Testis (tissue), 3 donors: ENCODE measurements around the gene PSAPL1. TPM values are rescaled to one million over a fixed set of nuclear protein-coding genes. Genes with fewer than 3 reads are reported as not detected.

Source experiments
- DNase-seq: peaks from one replicate; pipeline ENCODE4 v3.0.0-alpha.2; 2019
- H3K27ac ChIP-seq, 2 donors: fragments of 200-600 bp; sonication (generic); one replicate each; pipeline ENCODE4 v1.5.1; 2019
- H3K27me3 ChIP-seq: fragments of 200-600 bp; sonication (generic); one replicate; pipeline ENCODE4 v1.5.1; 2019
- H3K36me3 ChIP-seq: fragments of 200-600 bp; sonication (generic); one replicate; pipeline ENCODE4 v1.5.1; 2017; ENCODE audit warnings: low read depth; ENCODE audit errors: missing control alignments
- H3K4me1 ChIP-seq: fragments of 200-600 bp; sonication (generic); one replicate; pipeline ENCODE4 v1.5.1; 2019
- H3K4me3 ChIP-seq, 2 donors: fragments of 200-600 bp; sonication (generic); one replicate each; pipeline ENCODE4 v1.5.1; 2017 to 2019
- H3K9me3 ChIP-seq: fragments of 200-600 bp; sonication (generic); one replicate; pipeline ENCODE4 v1.5.1; 2017
- CTCF ChIP-seq, 3 experiments: fragments of 450-650 bp in 2 of 3; fragments of 200-600 bp in 1 of 3; sonication (generic) in 1 of 3; IDR thresholded peaks; one replicate each; pipeline ENCODE4 v1.5.1; 2016 to 2019; ENCODE audit warnings: antibody characterized with exemption in 3 of 3, mild to moderate bottlenecking in 2 of 3, moderate library complexity in 1 of 3
- POLR2A ChIP-seq: fragments of 450-650 bp; IDR thresholded peaks from one replicate; pipeline ENCODE4 v1.6.1; 2017; ENCODE audit warnings: antibody characterized with exemption, mild to moderate bottlenecking, moderate library complexity
- WGBS, 2 donors: methylation state at CpG; one replicate each; pipeline ENCODE4 v1.1.5; 2018; 5-methylcytosine and 5-hydroxymethylcytosine counted together
- intact Hi-C: fragments of 100-400 bp; cut with DNase I; formaldehyde crosslinking; loops from one replicate; pipeline ENCODE4 v1.15.1; 2023; ENCODE audit warnings: low total_unique reads
- polyA plus RNA-seq: library from polyadenylated mRNA; stranded (reverse); fragments of 350-450 nt; fragmentation: Illumina TruSeq; extraction: RNeasy Lipid Tissue Mini Kit (QIAGEN cat#74804); gene quantifications from one replicate; pipeline ENCODE4 v1.2.3, GENCODE V29; 2014; ENCODE audit warnings: low read depth, low replicate concordance; ENCODE audit not compliant: insufficient read depth
- total RNA-seq, 2 donors: library from RNA; depleted of rRNA; stranded (reverse); fragments of >200 nt; gene quantifications; one replicate each; pipeline ENCODE4 v1.2.3, GENCODE V29; 2016

Gene PSAPL1
- total and polyA plus RNA-seq, 3 donors from 2014 or later, result 11.0 to 19.0 (median 17.5) TPM

DNA sequence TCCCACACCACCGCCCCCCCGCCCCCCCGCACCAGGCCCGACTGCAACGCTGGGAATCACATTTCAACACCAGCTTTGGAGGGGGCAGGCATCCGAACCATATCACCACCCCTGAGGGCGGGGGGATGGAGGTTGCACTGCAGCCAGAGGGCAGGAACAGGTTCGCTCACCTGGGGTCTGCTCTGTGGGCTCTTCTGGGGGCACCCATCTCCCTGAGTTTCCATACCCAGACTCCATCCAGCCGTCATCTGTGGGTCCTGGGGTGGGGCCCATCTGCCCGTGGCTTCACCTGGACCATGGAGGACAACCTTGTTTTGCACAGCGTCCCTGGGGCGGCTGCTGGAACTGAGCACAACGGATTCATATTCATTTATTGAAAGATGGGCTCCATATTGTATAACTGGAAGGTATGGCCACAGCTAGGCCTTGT, 6.9 kb downstream of the PSAPL1 start:
- Histone ChIP-seq H3K27me3 (no peaks in the 10 kb centered on the region), H3K4me1 (peaks cover 6% of the 10 kb centered on the region), H3K4me3 (no peak overlapping the region), H3K27ac (no peak overlapping the region), H3K9me3 (no peaks in the 10 kb centered on the region), H3K36me3 (no peaks in the 10 kb centered on the region)
- DNase-seq, result peak; percentile 8
- TF ChIP-seq POLR2A (no peak), CTCF (IDR thresholded peaks at IDR 0.05) (no peak)
- intact Hi-C loops, result no loop called here
- 85 to 92% methylated on average over 4 to 12 of the region's 13 CpGs for WGBS, 2 donors

GRCh38 chr4:7427361-7427760, 7.4 kb downstream of the PSAPL1 start:
- TF ChIP-seq CTCF (IDR thresholded peaks at IDR 0.05) (no peak), POLR2A (no peak)
- intact Hi-C loops, result no loop called here
- no peaks in the 10 kb centered on the region for H3K9me3 ChIP-seq
- H3K27ac ChIP-seq, result no peak overlapping the region
- DNase-seq, result peak; percentile 6
- WGBS, 2 donors, result 72 to 77% methylated on average over 10 of the region's 10 CpGs
- no peak overlapping the region for H3K4me3 ChIP-seq
- H3K36me3 ChIP-seq, result no peaks in the 10 kb centered on the region
- H3K27me3 ChIP-seq, result no peaks in the 10 kb centered on the region
- H3K4me1 ChIP-seq, result peaks cover 6% of the 10 kb centered on the region

- H3K27ac ChIP-seq, result no peak overlapping the region
- H3K4me1 ChIP-seq, result peaks cover 6% of the 10 kb centered on the region
- H3K36me3 ChIP-seq, result no peaks in the 10 kb centered on the region
- WGBS, 2 donors, result 95 to 100% methylated on average over 3 to 20 of the region's 20 CpGs
- no peaks in the 10 kb centered on the region for H3K9me3 ChIP-seq
- intact Hi-C loops, result no loop called here
- DNase-seq, result no peak
- TF ChIP-seq CTCF (IDR thresholded peaks at IDR 0.05) (no peak), POLR2A (no peak)
- no peak overlapping the region for H3K4me3 ChIP-seq
- no peaks in the 10 kb centered on the region for H3K27me3 ChIP-seq
Measured at GRCh38 chr4:7426525-7427171, 8.1 kb downstream of the PSAPL1 start.

DNA sequence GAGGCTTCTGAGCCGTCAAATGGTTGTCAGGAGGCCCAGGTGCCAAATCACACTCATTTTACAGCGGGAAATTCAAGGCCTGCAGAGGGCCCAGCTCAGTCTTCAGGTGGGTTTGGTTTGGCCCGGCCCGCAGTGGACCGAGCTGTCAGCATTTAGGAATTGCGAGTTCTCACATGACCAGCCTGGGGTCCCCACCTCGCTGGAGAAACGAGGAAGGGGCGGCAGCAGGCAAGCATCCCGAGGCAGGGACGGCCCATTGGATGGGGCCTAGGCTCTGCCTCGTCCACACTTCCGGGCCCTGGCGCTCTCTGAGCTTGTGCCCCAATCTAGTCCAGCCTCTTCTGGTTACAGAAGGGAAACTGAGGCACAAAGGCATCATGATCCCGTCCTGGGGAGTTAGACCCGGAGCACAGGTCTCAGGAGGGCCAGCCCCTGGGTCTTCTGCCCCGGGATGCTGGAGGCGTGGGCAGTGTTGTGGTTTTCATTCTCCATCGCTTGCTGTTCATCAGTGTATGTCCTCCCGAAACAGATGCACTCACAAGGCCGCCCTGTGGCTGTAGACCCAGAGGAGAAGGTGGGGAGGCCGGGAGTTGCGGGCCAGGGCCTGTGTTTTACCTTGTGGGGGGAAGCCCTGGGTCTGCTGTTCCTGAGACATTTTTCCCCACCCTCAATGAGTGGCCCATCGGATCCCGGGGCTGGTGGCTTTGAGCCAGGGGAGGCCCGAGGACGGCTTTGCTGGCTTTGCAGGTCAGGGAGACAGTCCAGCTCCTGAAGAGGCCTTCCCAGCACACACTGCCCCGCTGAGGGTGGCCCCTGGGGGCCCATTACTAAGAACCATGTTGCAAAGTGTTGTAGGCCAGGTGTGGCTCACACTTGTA, 8.9 kb downstream of the PSAPL1 start:
- WGBS, 2 donors, result 86 to 91% methylated on average over 12 to 27 of the region's 28 CpGs
- no peak for DNase-seq
- intact Hi-C loops, result no loop called here

More for the DNA sequence above, 8.9 kb downstream of the PSAPL1 start:
- Histone ChIP-seq H3K27ac (no peak overlapping the region), H3K27me3 (no peaks in the 10 kb centered on the region), H3K4me3 (no peak overlapping the region), H3K9me3 (no peaks in the 10 kb centered on the region), H3K36me3 (no peaks in the 10 kb centered on the region), H3K4me1 (peaks cover 6% of the 10 kb centered on the region)
- TF ChIP-seq POLR2A (no peak), CTCF (IDR thresholded peaks at IDR 0.05) (no peak)
